ENCODE results near the gene KCNMA1.

KCNMA1 gene

GRCh38 chr10:77571490-77571889 lies 66.1 kb downstream of the KCNMA1 start:
- Histone ChIP-seq H3K27me3 (replicated peaks; ENCODE audit: control insufficient read depth, insufficient read depth, low read length) (no peaks in the 10 kb centered on the region; the same call in 1 of the 2 replicates), H3K36me3 (ENCODE audit: control insufficient read depth, insufficient read depth, low read length) (no peaks in the 10 kb centered on the region), H3K4me3 (replicated peaks; ENCODE audit: low read depth, low read length) (no peak overlapping the region)
- no peak for TF ChIP-seq CTCF (IDR thresholded peaks at IDR 0.05; ENCODE audit: insufficient read depth, low read length, poor library complexity, severe bottlenecking)
- no peak for DNase-seq (ENCODE audit: extremely low read depth, insufficient read length)

GRCh38 chr10:77566914-77567566 lies 70.6 kb downstream of the KCNMA1 start:
- no peaks in the 10 kb centered on the region; the same call in 1 of the 2 replicates for H3K27me3 ChIP-seq (replicated peaks; ENCODE audit: control insufficient read depth, insufficient read depth, low read length)
- no peak for TF ChIP-seq CTCF (IDR thresholded peaks at IDR 0.05; ENCODE audit: insufficient read depth, low read length, poor library complexity, severe bottlenecking)
- no peak for DNase-seq (ENCODE audit: extremely low read depth, insufficient read length)
- no peak overlapping the region for H3K4me3 ChIP-seq (replicated peaks; ENCODE audit: low read depth, low read length)
- H3K36me3 ChIP-seq (ENCODE audit: control insufficient read depth, insufficient read depth, low read length): no peaks in the 10 kb centered on the region; the same call in 1 of the 2 replicates

- no peak for DNase-seq (ENCODE audit: extremely low read depth, insufficient read length)
- Histone ChIP-seq H3K27me3 (replicated peaks; ENCODE audit: control insufficient read depth, insufficient read depth, low read length) (no peaks in the 10 kb centered on the region; the same call in 1 of the 2 replicates), H3K36me3 (ENCODE audit: control insufficient read depth, insufficient read depth, low read length) (no peaks in the 10 kb centered on the region; the same call in 1 of the 2 replicates), H3K4me3 (replicated peaks; ENCODE audit: low read depth, low read length) (no peak overlapping the region)
- no peak for TF ChIP-seq CTCF (IDR thresholded peaks at IDR 0.05; ENCODE audit: insufficient read depth, low read length, poor library complexity, severe bottlenecking)
These were observed 71.4 kb downstream of the KCNMA1 start for GRCh38 chr10:77566236-77566635.

GRCh38 chr10:77565590-77566023 lies 72.0 kb downstream of the KCNMA1 start:
- H3K36me3 ChIP-seq (ENCODE audit: control insufficient read depth, insufficient read depth, low read length): no peaks in the 10 kb centered on the region; the same call in 1 of the 2 replicates
- H3K27me3 ChIP-seq (replicated peaks; ENCODE audit: control insufficient read depth, insufficient read depth, low read length): no peaks in the 10 kb centered on the region; the same call in 1 of the 2 replicates
- H3K4me3 ChIP-seq (replicated peaks; ENCODE audit: low read depth, low read length): no peak overlapping the region
- TF ChIP-seq CTCF (IDR thresholded peaks at IDR 0.05; ENCODE audit: insufficient read depth, low read length, poor library complexity, severe bottlenecking): no peak
- no peak for DNase-seq (ENCODE audit: extremely low read depth, insufficient read length)

- H3K27me3 ChIP-seq (replicated peaks; ENCODE audit: control insufficient read depth, insufficient read depth, low read length): no peaks in the 10 kb centered on the region; the same call in 1 of the 2 replicates
- no peak for TF ChIP-seq CTCF (IDR thresholded peaks at IDR 0.05; ENCODE audit: insufficient read depth, low read length, poor library complexity, severe bottlenecking)
- H3K36me3 ChIP-seq (ENCODE audit: control insufficient read depth, insufficient read depth, low read length): no peaks in the 10 kb centered on the region; the same call in 1 of the 2 replicates
- no peak overlapping the region for H3K4me3 ChIP-seq (replicated peaks; ENCODE audit: low read depth, low read length)
- DNase-seq (ENCODE audit: extremely low read depth, insufficient read length): no peak
These were observed 72.6 kb downstream of the KCNMA1 start for GRCh38 chr10:77564731-77565589.
